ENCODE results near the gene SPARCL1. TPM values are rescaled to one million over a fixed set of nuclear protein-coding genes. Genes with fewer than 3 reads are reported as not detected.

The SPARCL1 gene
- total and polyA plus RNA-seq, 10 of the 15 experiments (the other 5 are each of a cell fraction or from before 2014, with no cell fraction given), result 0.10 to 1.1 TPM; not detected in 8

DNA sequence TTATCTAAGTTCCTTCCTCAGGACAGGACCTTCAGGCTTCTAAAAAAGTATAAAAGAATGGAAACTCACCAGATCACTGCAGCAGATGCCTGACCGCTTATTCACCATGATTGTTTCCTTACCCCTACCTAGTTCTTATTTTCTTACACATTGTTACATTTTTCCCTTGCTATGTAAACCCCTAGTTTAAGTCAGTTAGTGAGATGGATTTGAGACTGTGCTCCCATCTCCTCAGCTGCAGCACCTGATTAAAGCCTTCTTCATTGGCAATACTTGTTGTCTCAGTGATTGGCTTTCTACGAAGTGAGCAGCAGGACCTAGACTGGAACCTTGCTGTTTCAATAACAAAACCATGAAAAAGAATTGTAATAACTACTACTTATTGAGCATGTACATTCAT is 4.7 kb downstream of the SPARCL1 start (continued):
- TF ChIP-seq NRF1 (conservative IDR thresholded peaks at IDR 0.05; ENCODE audit: low read depth, low read length), result no peak
- TF ChIP-seq BCL11A (IDR thresholded peaks at IDR 0.05; ENCODE audit: low read depth, low read length), result no peak
- no peak for TF ChIP-seq STAT1 (conservative IDR thresholded peaks at IDR 0.05)
- no peak for TF ChIP-seq BCL3 (IDR thresholded peaks at IDR 0.05; ENCODE audit: borderline replicate concordance, insufficient read depth, low read depth, low read length, poor library complexity, severe bottlenecking)
- TF ChIP-seq STAT3 (IDR thresholded peaks at IDR 0.05; ENCODE audit: low read depth, low read length), result no peak
- no peak for TF ChIP-seq POLR2AphosphoS2 (IDR thresholded peaks at IDR 0.05; ENCODE audit: low read depth, low read length)
- no peak for TF ChIP-seq SREBF2 (IDR thresholded peaks at IDR 0.05; ENCODE audit: low read length)
- no peak for TF ChIP-seq MYC (IDR thresholded peaks at IDR 0.05; ENCODE audit: insufficient read depth, insufficient read length, insufficient replicate concordance, low read length, severe bottlenecking)
- no peak for TF ChIP-seq FOS (IDR thresholded peaks at IDR 0.05; ENCODE audit: borderline replicate concordance, extremely low read depth, insufficient read length)
- TF ChIP-seq LARP7 (IDR thresholded peaks at IDR 0.05), result no peak
- TF ChIP-seq KDM1A (IDR thresholded peaks at IDR 0.05; ENCODE audit: borderline replicate concordance), result no peak
- TF ChIP-seq IRF5 (IDR thresholded peaks at IDR 0.05; ENCODE audit: borderline replicate concordance), result no peak
- TF ChIP-seq, protein P1, sequence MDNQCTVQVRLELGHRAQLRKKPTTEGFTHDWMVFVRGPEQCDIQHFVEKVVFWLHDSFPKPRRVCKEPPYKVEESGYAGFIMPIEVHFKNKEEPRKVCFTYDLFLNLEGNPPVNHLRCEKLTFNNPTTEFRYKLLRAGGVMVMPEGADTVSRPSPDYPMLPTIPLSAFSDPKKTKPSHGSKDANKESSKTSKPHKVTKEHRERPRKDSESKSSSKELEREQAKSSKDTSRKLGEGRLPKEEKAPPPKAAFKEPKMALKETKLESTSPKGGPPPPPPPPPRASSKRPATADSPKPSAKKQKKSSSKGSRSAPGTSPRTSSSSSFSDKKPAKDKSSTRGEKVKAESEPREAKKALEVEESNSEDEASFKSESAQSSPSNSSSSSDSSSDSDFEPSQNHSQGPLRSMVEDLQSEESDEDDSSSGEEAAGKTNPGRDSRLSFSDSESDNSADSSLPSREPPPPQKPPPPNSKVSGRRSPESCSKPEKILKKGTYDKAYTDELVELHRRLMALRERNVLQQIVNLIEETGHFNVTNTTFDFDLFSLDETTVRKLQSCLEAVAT (IDR thresholded peaks at IDR 0.05), result no peak
- TF ChIP-seq EED (IDR thresholded peaks at IDR 0.05; ENCODE audit: low read depth), result no peak

Measured in GM12878 (cell line).